H9 (cell line): Measurements from ENCODE around the gene C14orf132. TPM values are rescaled to one million over a fixed set of nuclear protein-coding genes. Genes with fewer than 3 reads are reported as not detected.

Source experiments
- DNase-seq: peaks from one replicate; pipeline ENCODE4 v3.0.0-alpha.2; 2017
- H2AFZ ChIP-seq: one replicate; pipeline ENCODE4 v1.6.1; 2013; ENCODE audit warnings: mild to moderate bottlenecking, low read length, control low read depth, moderate library complexity
- H2AK5ac ChIP-seq: 2 replicates; pipeline ENCODE4 v1.6.1; 2013; ENCODE audit warnings: low read length, control low read depth, mixed read lengths; ENCODE audit not compliant: insufficient read length
- H2BK120ac ChIP-seq: one replicate; pipeline ENCODE4 v1.6.1; 2013; ENCODE audit warnings: low read depth, mild to moderate bottlenecking, low read length, control low read depth, inconsistent platforms; ENCODE audit not compliant: poor library complexity, severe bottlenecking
- H2BK12ac ChIP-seq: 2 replicates; pipeline ENCODE4 v1.6.1; 2013; ENCODE audit warnings: low read length, control low read depth, mixed read lengths, low read depth; ENCODE audit not compliant: insufficient read length
- H2BK15ac ChIP-seq: 2 replicates; pipeline ENCODE4 v1.6.1; 2013; ENCODE audit warnings: low read depth, low read length, control low read depth
- H2BK20ac ChIP-seq: one replicate; pipeline ENCODE4 v1.6.1; 2013; ENCODE audit warnings: low read depth, mild to moderate bottlenecking, low read length, control low read depth, inconsistent platforms; ENCODE audit not compliant: poor library complexity, severe bottlenecking
- H2BK5ac ChIP-seq: 2 replicates; pipeline ENCODE4 v1.6.1; 2013; ENCODE audit warnings: low read length, control low read depth, mixed read lengths; ENCODE audit not compliant: insufficient read length
- H3K14ac ChIP-seq: 2 replicates; pipeline ENCODE4 v1.6.1; 2013; ENCODE audit warnings: low read length, control low read depth; ENCODE audit not compliant: insufficient read depth
- H3K18ac ChIP-seq: 2 replicates; pipeline ENCODE4 v1.6.1; 2013; ENCODE audit warnings: low read depth, mild to moderate bottlenecking, mixed read lengths, low read length, control low read depth; ENCODE audit not compliant: insufficient read length
- H3K23ac ChIP-seq: 2 replicates; pipeline ENCODE4 v1.6.1; 2013; ENCODE audit warnings: low read length, control low read depth, mixed read lengths, low read depth; ENCODE audit not compliant: insufficient read length
- H3K23me2 ChIP-seq: 2 replicates; pipeline ENCODE4 v1.6.1; 2013; ENCODE audit warnings: low read depth, mild to moderate bottlenecking, mixed read lengths, low read length, control low read depth; ENCODE audit not compliant: insufficient read length, poor library complexity, severe bottlenecking
- H3K27ac ChIP-seq: 2 replicates; pipeline ENCODE4 v1.5.1; 2013; ENCODE audit warnings: low read length, control low read depth, mixed read lengths, low read depth; ENCODE audit not compliant: insufficient read length
- H3K27me3 ChIP-seq: 2 replicates; pipeline ENCODE4 v1.6.1; 2013; ENCODE audit warnings: low read length, control low read depth, inconsistent platforms; ENCODE audit not compliant: insufficient read depth
- H3K4ac ChIP-seq: 2 replicates; pipeline ENCODE4 v1.6.1; 2013; ENCODE audit warnings: low read depth, mild to moderate bottlenecking, control low read depth, inconsistent platforms, low read length, moderate library complexity
- H3K4me1 ChIP-seq: 2 replicates; pipeline ENCODE4 v1.6.1; 2013; ENCODE audit warnings: low read length, control low read depth, inconsistent platforms; ENCODE audit not compliant: insufficient read depth
- H3K4me2 ChIP-seq: 2 replicates; pipeline ENCODE4 v1.6.1; 2013; ENCODE audit warnings: low read length, control low read depth, mixed read lengths; ENCODE audit not compliant: insufficient read length, insufficient read depth
- H3K56ac ChIP-seq: 2 replicates; pipeline ENCODE4 v1.6.1; 2013; ENCODE audit warnings: low read depth, mild to moderate bottlenecking, mixed read lengths, low read length, control low read depth; ENCODE audit not compliant: insufficient read length
- H3K79me1 ChIP-seq: 2 replicates; pipeline ENCODE4 v1.6.1; 2013; ENCODE audit warnings: low read depth, mild to moderate bottlenecking, moderate library complexity, low read length, control low read depth, inconsistent platforms; ENCODE audit not compliant: insufficient read depth, poor library complexity, severe bottlenecking
- H3K79me2 ChIP-seq: 2 replicates; pipeline ENCODE4 v1.6.1; 2013; ENCODE audit warnings: low read length, control low read depth, inconsistent platforms; ENCODE audit not compliant: insufficient read depth
- H3K9ac ChIP-seq: 2 replicates; pipeline ENCODE4 v1.6.1; 2013; ENCODE audit warnings: low read length, control low read depth, mixed read lengths; ENCODE audit not compliant: insufficient read length; ENCODE audit errors: extremely low read depth
- H3K9me3 ChIP-seq: one replicate; pipeline ENCODE4 v1.6.1; 2013; ENCODE audit warnings: low read depth, low read length, inconsistent platforms; ENCODE audit not compliant: control insufficient read depth
- H3T11ph ChIP-seq: one replicate; pipeline ENCODE4 v1.6.1; 2013; ENCODE audit warnings: mild to moderate bottlenecking, low read length, control low read depth, inconsistent platforms
- H4K20me1 ChIP-seq: one replicate; pipeline ENCODE4 v1.6.1; 2013; ENCODE audit not compliant: control insufficient read depth, insufficient read length, insufficient read depth
- H4K5ac ChIP-seq: 2 replicates; pipeline ENCODE4 v1.6.1; 2013; ENCODE audit warnings: low read depth, mild to moderate bottlenecking, mixed read lengths, low read length, control low read depth; ENCODE audit not compliant: insufficient read length
- H4K8ac ChIP-seq: replicated peaks from 2 replicates; pipeline ENCODE4 v1.6.1; 2013; ENCODE audit warnings: low read length, control low read depth, mixed read lengths, low read depth; ENCODE audit not compliant: insufficient read length
- H4K91ac ChIP-seq: 2 replicates; pipeline ENCODE4 v1.6.1; 2013; ENCODE audit warnings: low read depth, mild to moderate bottlenecking, moderate library complexity, mixed read lengths, low read length, control low read depth; ENCODE audit not compliant: insufficient read length
- H3K27ac Mint-ChIP-seq, 3 experiments: 2 replicates in 2 of 3; 3 replicates in 1 of 3; pipeline ENCODE4 v1.8.0; 2020 to 2021; ENCODE audit warnings: mixed read lengths in 3 of 3, mild to moderate bottlenecking in 1 of 3, moderate library complexity in 1 of 3
- H3K27me3 Mint-ChIP-seq: 2 replicates; pipeline ENCODE4 v1.8.0; 2021; ENCODE audit warnings: low read depth, mild to moderate bottlenecking, moderate library complexity, mixed read lengths
- H3K36me3 Mint-ChIP-seq, 3 experiments: 2 replicates in 2 of 3; 3 replicates in 1 of 3; pipeline ENCODE4 v1.8.0; 2020 to 2021; ENCODE audit warnings: low read depth in 3 of 3, mixed read lengths in 3 of 3; ENCODE audit not compliant: insufficient read depth in 1 of 3
- H3K4me1 Mint-ChIP-seq, 2 experiments: 2 replicates each; pipeline ENCODE4 v1.8.0; 2020; ENCODE audit warnings: mixed read lengths in 2 of 2
- H3K4me3 Mint-ChIP-seq, 2 experiments: 2 replicates in 1 of 2; 3 replicates in 1 of 2; pipeline ENCODE4 v1.8.0; 2020 to 2021; ENCODE audit warnings: mild to moderate bottlenecking in 2 of 2, mixed read lengths in 2 of 2, moderate library complexity in 1 of 2
- H3K9me3 Mint-ChIP-seq, 2 experiments: 2 replicates in 1 of 2; 3 replicates in 1 of 2; pipeline ENCODE4 v1.8.0; 2020; ENCODE audit warnings: mild to moderate bottlenecking in 2 of 2, mixed read lengths in 2 of 2, moderate library complexity in 1 of 2
- CTCF ChIP-seq: fragments of 200-600 bp; sonication (generic); conservative IDR thresholded peaks from 3 replicates; pipeline ENCODE4 v1.8.0; 2021; ENCODE audit warnings: antibody characterized with exemption, mild to moderate bottlenecking
- WGBS: extraction: QIAGEN DNeasy Blood & Tissue Kit; methylation state at CpG from one replicate; pipeline ENCODE4 v1.1.7; 2013; ENCODE audit warnings: missing lambda C conversion rate, low lambda C conversion rate, mixed read lengths; ENCODE audit not compliant: insufficient read length; ENCODE audit errors: extremely low coverage; 5-methylcytosine and 5-hydroxymethylcytosine counted together
- total RNA-seq: library from RNA; stranded (reverse); gene quantifications from 2 replicates; pipeline ENCODE4 v1.2.1, GENCODE V29; 2021

Gene C14orf132
- total RNA-seq, 1 experiment from 2014 or later = 5.7 TPM

GRCh38 chr14:96122496-96122895 is 83.3 kb downstream of the C14orf132 start:
- H4K20me1 ChIP-seq = no peaks in the 10 kb centered on the region
- Mint-ChIP-seq H3K4me1 (no peaks in the 10 kb centered on the region; a peak in 1 of 4 replicates), H3K27me3 (peaks cover 35% of the 10 kb centered on the region), H3K27ac (no peak overlapping the region), H3K36me3 (peaks cover 0 to 4% (median 0%) of the 10 kb centered on the region in 3 experiments; a peak in 1 of 7 replicates), H3K4me3 (no peak overlapping the region), H3K9me3 (peaks cover 5 to 7% of the 10 kb centered on the region in 2 experiments)
- no peak overlapping the region for H3K9ac ChIP-seq
- H3K4me1 ChIP-seq = no peaks in the 10 kb centered on the region
- no peak overlapping the region for H2BK120ac ChIP-seq
- H3K56ac ChIP-seq = no peak overlapping the region
- no peak overlapping the region for H4K5ac ChIP-seq
- no peak overlapping the region for H2AK5ac ChIP-seq
- H2AFZ ChIP-seq = no peak overlapping the region
- H2BK5ac ChIP-seq = no peak overlapping the region
- TF ChIP-seq CTCF = no peak
- no peak overlapping the region for H3K23ac ChIP-seq
- no peak for DNase-seq
- H3K27ac ChIP-seq = no peak overlapping the region
- no peak overlapping the region for H3K18ac ChIP-seq
- no peak overlapping the region for H2BK20ac ChIP-seq
- no peak overlapping the region for H4K8ac ChIP-seq
- no peaks in the 10 kb centered on the region for H3K79me2 ChIP-seq
- H3K14ac ChIP-seq = no peak overlapping the region
- H3K23me2 ChIP-seq = no peaks in the 10 kb centered on the region
- H4K91ac ChIP-seq = no peak overlapping the region
- H3K27me3 ChIP-seq = no peaks in the 10 kb centered on the region
- H3T11ph ChIP-seq = no peak overlapping the region
- H3K4me2 ChIP-seq = no peak overlapping the region
- no peak overlapping the region for H2BK15ac ChIP-seq
- no CpG with 5 or more reads among the region's 6 CpGs for WGBS
- H3K79me1 ChIP-seq = no peaks in the 10 kb centered on the region
- no peak overlapping the region for H2BK12ac ChIP-seq
- no peak overlapping the region for H3K4ac ChIP-seq
- H3K9me3 ChIP-seq = no peaks in the 10 kb centered on the region
